Measurements from ENCODE around the gene ATP6V0A1.

DNA sequence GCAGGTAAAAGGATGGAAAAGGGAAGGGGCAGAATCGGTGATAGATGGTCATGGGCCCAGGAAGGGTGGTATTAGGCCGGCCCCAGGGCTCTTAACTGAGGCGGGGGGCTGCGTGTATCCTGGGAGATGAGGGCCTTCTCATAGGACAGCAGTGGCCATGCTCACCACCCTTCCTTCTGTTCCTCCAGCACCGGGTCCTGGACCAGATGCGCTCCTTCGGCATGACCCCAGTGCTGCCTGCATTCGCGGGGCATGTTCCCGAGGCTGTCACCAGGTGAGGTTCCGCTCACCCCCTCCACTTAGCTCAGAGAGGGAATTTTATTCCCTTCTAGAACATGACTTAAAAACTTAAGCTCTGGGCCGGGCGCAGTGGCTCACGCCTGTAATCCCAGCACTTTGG, 79.8 kb downstream of the ATP6V0A1 start:
- TF ChIP-seq POLR2A (IDR thresholded peaks at IDR 0.05; ENCODE audit: low read length) (no peak), GATA1 (IDR thresholded peaks at IDR 0.05; ENCODE audit: low read depth, low read length) (no peak)

Measured in erythroblast (primary cell).